Measurements from ENCODE around the gene TRIM71. TPM values are rescaled to one million over a fixed set of nuclear protein-coding genes. Genes with fewer than 3 reads are reported as not detected.

TRIM71 gene
- total RNA-seq, 4 donors from 2014 or later, result 0.48 TPM; not detected in 3

- no peaks in the 10 kb centered on the region for H3K4me1 ChIP-seq
- H3K4me3 ChIP-seq, result no peak overlapping the region
- H3K27ac ChIP-seq, result no peak overlapping the region
- TF ChIP-seq POLR2A (IDR thresholded peaks at IDR 0.05) (no peak), CTCF (IDR thresholded peaks at IDR 0.05) (no peak)
- H3K27me3 ChIP-seq, result no peaks in the 10 kb centered on the region
- DNase-seq, result no peak
- H3K36me3 ChIP-seq, result no peaks in the 10 kb centered on the region
- intact Hi-C loops (cut with DNase I; ENCODE audit: low total_unique reads), result no loop called here
- H3K9me3 ChIP-seq, result no peaks in the 10 kb centered on the region
Measured at GRCh38 chr3:32892625-32893598, 75.1 kb downstream of the TRIM71 start.

- Histone ChIP-seq H3K27me3 (no peaks in the 10 kb centered on the region), H3K27ac (no peak overlapping the region), H3K9me3 (no peaks in the 10 kb centered on the region), H3K4me1 (no peaks in the 10 kb centered on the region), H3K4me3 (no peak overlapping the region), H3K36me3 (no peaks in the 10 kb centered on the region)
- intact Hi-C loops (cut with DNase I; ENCODE audit: low total_unique reads), result no loop called here
- DNase-seq, result no peak
- TF ChIP-seq CTCF (IDR thresholded peaks at IDR 0.05) (no peak), POLR2A (IDR thresholded peaks at IDR 0.05) (no peak)
Measured at GRCh38 chr3:32894977-32895376, 77.2 kb downstream of the TRIM71 start.

GRCh38 chr3:32895701-32896100 lies 77.9 kb downstream of the TRIM71 start:
- H3K9me3 ChIP-seq, result no peaks in the 10 kb centered on the region

GRCh38 chr3:32896143-32896542 lies 78.3 kb downstream of the TRIM71 start:
- no peaks in the 10 kb centered on the region for H3K27me3 ChIP-seq
- no peaks in the 10 kb centered on the region for H3K36me3 ChIP-seq
- no peak overlapping the region for H3K4me3 ChIP-seq
- no peak for TF ChIP-seq POLR2A (IDR thresholded peaks at IDR 0.05)
- TF ChIP-seq CTCF (IDR thresholded peaks at IDR 0.05), result no peak
- H3K27ac ChIP-seq, result no peak overlapping the region
- H3K4me1 ChIP-seq, result no peaks in the 10 kb centered on the region
- DNase-seq, result no peak
- intact Hi-C loops (cut with DNase I; ENCODE audit: low total_unique reads), result no loop called here
- no peaks in the 10 kb centered on the region for H3K9me3 ChIP-seq

More at GRCh38 chr3:32895701-32896100, 77.9 kb downstream of the TRIM71 start:
- TF ChIP-seq POLR2A (IDR thresholded peaks at IDR 0.05) (no peak), CTCF (IDR thresholded peaks at IDR 0.05) (no peak)
- DNase-seq, result no peak
- intact Hi-C loops (cut with DNase I; ENCODE audit: low total_unique reads), result no loop called here
- Histone ChIP-seq H3K27me3 (no peaks in the 10 kb centered on the region), H3K4me1 (no peaks in the 10 kb centered on the region), H3K36me3 (no peaks in the 10 kb centered on the region), H3K4me3 (no peak overlapping the region), H3K27ac (no peak overlapping the region)

GRCh38 chr3:32897001-32897601 lies 79.3 kb downstream of the TRIM71 start:
- H3K36me3 ChIP-seq, result no peaks in the 10 kb centered on the region
- TF ChIP-seq CTCF (IDR thresholded peaks at IDR 0.05) (no peak), POLR2A (IDR thresholded peaks at IDR 0.05) (no peak)
- H3K4me3 ChIP-seq, result no peak overlapping the region
- no peak for DNase-seq
- H3K27ac ChIP-seq, result no peak overlapping the region
- no peaks in the 10 kb centered on the region for H3K4me1 ChIP-seq
- H3K27me3 ChIP-seq, result no peaks in the 10 kb centered on the region
- intact Hi-C loops (cut with DNase I; ENCODE audit: low total_unique reads), result no loop called here
- no peaks in the 10 kb centered on the region for H3K9me3 ChIP-seq
